H9 (cell line): ENCODE measurements around the gene UNC5B. TPM values are rescaled to one million over a fixed set of nuclear protein-coding genes. Genes with fewer than 3 reads are reported as not detected.

Experiments
- DNase-seq: peaks from one replicate; pipeline ENCODE4 v3.0.0-alpha.2; 2017
- H2AFZ ChIP-seq: one replicate; pipeline ENCODE4 v1.6.1; 2013; ENCODE audit warnings: mild to moderate bottlenecking, low read length, control low read depth, moderate library complexity
- H2AK5ac ChIP-seq: 2 replicates; pipeline ENCODE4 v1.6.1; 2013; ENCODE audit warnings: low read length, control low read depth, mixed read lengths; ENCODE audit not compliant: insufficient read length
- H2BK120ac ChIP-seq: one replicate; pipeline ENCODE4 v1.6.1; 2013; ENCODE audit warnings: low read depth, mild to moderate bottlenecking, low read length, control low read depth, inconsistent platforms; ENCODE audit not compliant: poor library complexity, severe bottlenecking
- H2BK12ac ChIP-seq: 2 replicates; pipeline ENCODE4 v1.6.1; 2013; ENCODE audit warnings: low read length, control low read depth, mixed read lengths, low read depth; ENCODE audit not compliant: insufficient read length
- H2BK15ac ChIP-seq: 2 replicates; pipeline ENCODE4 v1.6.1; 2013; ENCODE audit warnings: low read depth, low read length, control low read depth
- H2BK20ac ChIP-seq: one replicate; pipeline ENCODE4 v1.6.1; 2013; ENCODE audit warnings: low read depth, mild to moderate bottlenecking, low read length, control low read depth, inconsistent platforms; ENCODE audit not compliant: poor library complexity, severe bottlenecking
- H2BK5ac ChIP-seq: 2 replicates; pipeline ENCODE4 v1.6.1; 2013; ENCODE audit warnings: low read length, control low read depth, mixed read lengths; ENCODE audit not compliant: insufficient read length
- H3K14ac ChIP-seq: 2 replicates; pipeline ENCODE4 v1.6.1; 2013; ENCODE audit warnings: low read length, control low read depth; ENCODE audit not compliant: insufficient read depth
- H3K18ac ChIP-seq: 2 replicates; pipeline ENCODE4 v1.6.1; 2013; ENCODE audit warnings: low read depth, mild to moderate bottlenecking, mixed read lengths, low read length, control low read depth; ENCODE audit not compliant: insufficient read length
- H3K23ac ChIP-seq: 2 replicates; pipeline ENCODE4 v1.6.1; 2013; ENCODE audit warnings: low read length, control low read depth, mixed read lengths, low read depth; ENCODE audit not compliant: insufficient read length
- H3K23me2 ChIP-seq: 2 replicates; pipeline ENCODE4 v1.6.1; 2013; ENCODE audit warnings: low read depth, mild to moderate bottlenecking, mixed read lengths, low read length, control low read depth; ENCODE audit not compliant: insufficient read length, poor library complexity, severe bottlenecking
- H3K27ac ChIP-seq: 2 replicates; pipeline ENCODE4 v1.5.1; 2013; ENCODE audit warnings: low read length, control low read depth, mixed read lengths, low read depth; ENCODE audit not compliant: insufficient read length
- H3K27me3 ChIP-seq: 2 replicates; pipeline ENCODE4 v1.6.1; 2013; ENCODE audit warnings: low read length, control low read depth, inconsistent platforms; ENCODE audit not compliant: insufficient read depth
- H3K4ac ChIP-seq: 2 replicates; pipeline ENCODE4 v1.6.1; 2013; ENCODE audit warnings: low read depth, mild to moderate bottlenecking, control low read depth, inconsistent platforms, low read length, moderate library complexity
- H3K4me1 ChIP-seq: 2 replicates; pipeline ENCODE4 v1.6.1; 2013; ENCODE audit warnings: low read length, control low read depth, inconsistent platforms; ENCODE audit not compliant: insufficient read depth
- H3K4me2 ChIP-seq: 2 replicates; pipeline ENCODE4 v1.6.1; 2013; ENCODE audit warnings: low read length, control low read depth, mixed read lengths; ENCODE audit not compliant: insufficient read length, insufficient read depth
- H3K56ac ChIP-seq: 2 replicates; pipeline ENCODE4 v1.6.1; 2013; ENCODE audit warnings: low read depth, mild to moderate bottlenecking, mixed read lengths, low read length, control low read depth; ENCODE audit not compliant: insufficient read length
- H3K79me1 ChIP-seq: 2 replicates; pipeline ENCODE4 v1.6.1; 2013; ENCODE audit warnings: low read depth, mild to moderate bottlenecking, moderate library complexity, low read length, control low read depth, inconsistent platforms; ENCODE audit not compliant: insufficient read depth, poor library complexity, severe bottlenecking
- H3K79me2 ChIP-seq: 2 replicates; pipeline ENCODE4 v1.6.1; 2013; ENCODE audit warnings: low read length, control low read depth, inconsistent platforms; ENCODE audit not compliant: insufficient read depth
- H3K9ac ChIP-seq: 2 replicates; pipeline ENCODE4 v1.6.1; 2013; ENCODE audit warnings: low read length, control low read depth, mixed read lengths; ENCODE audit not compliant: insufficient read length; ENCODE audit errors: extremely low read depth
- H3K9me3 ChIP-seq: one replicate; pipeline ENCODE4 v1.6.1; 2013; ENCODE audit warnings: low read depth, low read length, inconsistent platforms; ENCODE audit not compliant: control insufficient read depth
- H3T11ph ChIP-seq: one replicate; pipeline ENCODE4 v1.6.1; 2013; ENCODE audit warnings: mild to moderate bottlenecking, low read length, control low read depth, inconsistent platforms
- H4K20me1 ChIP-seq: one replicate; pipeline ENCODE4 v1.6.1; 2013; ENCODE audit not compliant: control insufficient read depth, insufficient read length, insufficient read depth
- H4K5ac ChIP-seq: 2 replicates; pipeline ENCODE4 v1.6.1; 2013; ENCODE audit warnings: low read depth, mild to moderate bottlenecking, mixed read lengths, low read length, control low read depth; ENCODE audit not compliant: insufficient read length
- H4K8ac ChIP-seq: replicated peaks from 2 replicates; pipeline ENCODE4 v1.6.1; 2013; ENCODE audit warnings: low read length, control low read depth, mixed read lengths, low read depth; ENCODE audit not compliant: insufficient read length
- H4K91ac ChIP-seq: 2 replicates; pipeline ENCODE4 v1.6.1; 2013; ENCODE audit warnings: low read depth, mild to moderate bottlenecking, moderate library complexity, mixed read lengths, low read length, control low read depth; ENCODE audit not compliant: insufficient read length
- H3K27ac Mint-ChIP-seq, 3 experiments: 2 replicates in 2 of 3; 3 replicates in 1 of 3; pipeline ENCODE4 v1.8.0; 2020 to 2021; ENCODE audit warnings: mixed read lengths in 3 of 3, mild to moderate bottlenecking in 1 of 3, moderate library complexity in 1 of 3
- H3K27me3 Mint-ChIP-seq: 2 replicates; pipeline ENCODE4 v1.8.0; 2021; ENCODE audit warnings: low read depth, mild to moderate bottlenecking, moderate library complexity, mixed read lengths
- H3K36me3 Mint-ChIP-seq, 3 experiments: 2 replicates in 2 of 3; 3 replicates in 1 of 3; pipeline ENCODE4 v1.8.0; 2020 to 2021; ENCODE audit warnings: low read depth in 3 of 3, mixed read lengths in 3 of 3; ENCODE audit not compliant: insufficient read depth in 1 of 3
- H3K4me1 Mint-ChIP-seq, 2 experiments: 2 replicates each; pipeline ENCODE4 v1.8.0; 2020; ENCODE audit warnings: mixed read lengths in 2 of 2
- H3K4me3 Mint-ChIP-seq, 2 experiments: 2 replicates in 1 of 2; 3 replicates in 1 of 2; pipeline ENCODE4 v1.8.0; 2020 to 2021; ENCODE audit warnings: mild to moderate bottlenecking in 2 of 2, mixed read lengths in 2 of 2, moderate library complexity in 1 of 2
- H3K9me3 Mint-ChIP-seq, 2 experiments: 2 replicates in 1 of 2; 3 replicates in 1 of 2; pipeline ENCODE4 v1.8.0; 2020; ENCODE audit warnings: mild to moderate bottlenecking in 2 of 2, mixed read lengths in 2 of 2, moderate library complexity in 1 of 2
- CTCF ChIP-seq: fragments of 200-600 bp; sonication (generic); conservative IDR thresholded peaks from 3 replicates; pipeline ENCODE4 v1.8.0; 2021; ENCODE audit warnings: antibody characterized with exemption, mild to moderate bottlenecking
- WGBS: extraction: QIAGEN DNeasy Blood & Tissue Kit; methylation state at CpG from one replicate; pipeline ENCODE4 v1.1.7; 2013; ENCODE audit warnings: missing lambda C conversion rate, low lambda C conversion rate, mixed read lengths; ENCODE audit not compliant: insufficient read length; ENCODE audit errors: extremely low coverage; 5-methylcytosine and 5-hydroxymethylcytosine counted together
- total RNA-seq: library from RNA; stranded (reverse); gene quantifications from 2 replicates; pipeline ENCODE4 v1.2.1, GENCODE V29; 2021

UNC5B gene
- total RNA-seq, 1 experiment from 2014 or later: 28.4 TPM

DNA sequence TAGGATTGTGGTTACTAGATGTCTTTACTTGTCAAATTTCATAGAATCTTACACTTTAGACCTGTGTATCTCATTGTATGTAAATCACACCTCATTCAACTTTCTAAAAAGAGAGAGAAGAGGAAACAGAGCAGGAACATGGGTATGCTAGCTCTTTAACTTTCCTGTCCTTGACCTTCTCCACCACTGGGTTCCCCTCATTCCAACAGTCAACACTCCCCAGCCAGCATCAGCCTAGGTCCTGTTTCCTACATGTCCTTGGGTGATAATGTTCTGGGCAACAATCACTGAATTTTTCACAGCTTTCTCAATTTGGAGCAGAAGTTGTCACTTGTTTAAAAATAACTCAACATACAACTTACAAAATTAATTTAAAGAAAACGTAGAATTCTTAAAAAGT lies 9.2 kb upstream of the UNC5B start:
- no peak for TF ChIP-seq CTCF
- H3K9me3 ChIP-seq: no peaks in the 10 kb centered on the region
- H3K23me2 ChIP-seq: no peaks in the 10 kb centered on the region
- no peak overlapping the region for H2AFZ ChIP-seq
- H3K27ac ChIP-seq: no peak overlapping the region
- H3K79me2 ChIP-seq: no peaks in the 10 kb centered on the region
- no peak overlapping the region for H3K4ac ChIP-seq
- H3K4me1 ChIP-seq: no peaks in the 10 kb centered on the region
- no peak overlapping the region for H4K8ac ChIP-seq
- WGBS: no CpG with 5 or more reads among the region's 1 CpG
- no peak overlapping the region for H3K4me3 Mint-ChIP-seq
- no peak overlapping the region for H2BK20ac ChIP-seq
- DNase-seq: no peak
- H3K23ac ChIP-seq: no peak overlapping the region
- H4K20me1 ChIP-seq: no peaks in the 10 kb centered on the region
- H3K18ac ChIP-seq: no peak overlapping the region
- peaks cover 3 to 9% (median 5%) of the 10 kb centered on the region in 3 experiments; a peak in 5 of 7 replicates for H3K36me3 Mint-ChIP-seq
- H2BK5ac ChIP-seq: no peak overlapping the region
- H2AK5ac ChIP-seq: no peak overlapping the region
- H2BK120ac ChIP-seq: no peak overlapping the region
- no peak overlapping the region for H3K9ac ChIP-seq
- no peak overlapping the region for H3K27ac Mint-ChIP-seq
- H3K56ac ChIP-seq: no peak overlapping the region
- no peak overlapping the region for H2BK12ac ChIP-seq
- H3K27me3 Mint-ChIP-seq: peaks cover 17% of the 10 kb centered on the region
- H3K27me3 ChIP-seq: no peaks in the 10 kb centered on the region
- peaks cover 12 to 14% of the 10 kb centered on the region in 2 experiments for H3K4me1 Mint-ChIP-seq
- H3K4me2 ChIP-seq: no peak overlapping the region
- no peak overlapping the region for H3K14ac ChIP-seq
- no peak overlapping the region for H4K91ac ChIP-seq
- H3T11ph ChIP-seq: no peak overlapping the region
- H3K79me1 ChIP-seq: no peaks in the 10 kb centered on the region
- no peak overlapping the region for H4K5ac ChIP-seq
- no peak overlapping the region for H2BK15ac ChIP-seq
- peaks cover 10% of the 10 kb centered on the region in 2 experiments for H3K9me3 Mint-ChIP-seq
